HG03280 (cell line): ENCODE measurements around the gene GARIN5A.

ENCODE experiments used
- ATAC-seq: cut with Tn5 transposase; IDR thresholded peaks from one replicate; pipeline ENCODE4 v1.9.1; 2021; ENCODE audit warnings: mild to moderate bottlenecking, moderate library complexity; ENCODE audit not compliant: unreplicated experiment

GARIN5A gene

DNA sequence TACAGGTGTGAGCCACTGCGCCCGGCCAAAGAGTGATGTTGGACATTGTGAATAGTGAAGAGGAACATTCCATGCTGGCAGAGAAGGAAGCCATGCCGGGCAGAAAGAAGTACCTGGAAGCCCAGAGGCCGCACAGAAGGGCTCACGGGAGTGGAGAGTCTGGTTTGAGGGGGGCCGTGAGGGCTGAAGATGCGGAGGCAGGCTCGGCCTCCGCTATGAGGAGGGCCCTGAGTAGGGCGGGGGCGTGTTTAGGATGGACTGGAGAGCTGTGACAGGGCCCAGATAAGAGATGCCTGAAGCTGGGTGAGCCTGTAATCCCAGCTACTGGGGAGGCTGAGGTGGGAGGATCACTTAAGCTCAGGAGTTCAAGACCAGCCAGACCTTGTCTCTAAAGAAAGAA is 32.7 kb upstream of the GARIN5A start:
- no peak for ATAC-seq

DNA sequence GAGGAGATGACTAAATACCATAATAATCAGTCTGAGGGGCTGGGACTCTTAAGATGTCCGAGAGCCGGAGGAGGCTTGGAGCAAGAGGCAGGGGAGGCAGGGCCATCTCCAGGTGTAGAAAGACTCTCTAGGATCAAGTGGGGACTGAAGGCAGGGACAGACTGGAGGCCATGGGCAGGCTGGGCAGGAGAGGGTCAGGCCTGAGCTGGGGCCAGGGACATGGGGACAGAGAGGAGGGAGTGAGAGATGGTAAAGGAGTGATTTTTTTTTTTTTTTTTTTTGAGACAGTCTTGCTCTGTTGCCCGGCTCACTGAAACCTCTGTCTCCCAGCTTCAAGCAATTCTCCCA is 32.2 kb upstream of the GARIN5A start:
- ATAC-seq = no peak

DNA sequence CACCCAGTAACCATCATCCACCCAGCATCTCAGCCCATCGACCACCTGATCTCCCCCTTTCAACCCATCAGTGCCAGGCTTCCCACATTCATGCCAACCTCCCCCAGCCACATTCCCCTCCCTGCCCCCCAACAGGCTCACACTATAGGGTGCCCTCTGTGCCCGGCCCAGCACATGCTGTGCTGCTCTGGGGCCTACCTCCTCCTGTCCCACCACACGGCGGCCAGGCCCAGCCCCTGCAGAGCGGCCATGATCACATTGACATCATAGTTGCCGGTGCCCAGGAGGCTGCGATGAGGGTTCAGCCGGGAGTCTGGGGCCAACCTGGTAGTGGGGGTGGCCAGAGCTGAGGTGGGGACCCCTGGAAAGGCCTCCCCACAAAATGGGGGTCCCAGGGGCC is 30.7 kb upstream of the GARIN5A start:
- ATAC-seq = no peak

DNA sequence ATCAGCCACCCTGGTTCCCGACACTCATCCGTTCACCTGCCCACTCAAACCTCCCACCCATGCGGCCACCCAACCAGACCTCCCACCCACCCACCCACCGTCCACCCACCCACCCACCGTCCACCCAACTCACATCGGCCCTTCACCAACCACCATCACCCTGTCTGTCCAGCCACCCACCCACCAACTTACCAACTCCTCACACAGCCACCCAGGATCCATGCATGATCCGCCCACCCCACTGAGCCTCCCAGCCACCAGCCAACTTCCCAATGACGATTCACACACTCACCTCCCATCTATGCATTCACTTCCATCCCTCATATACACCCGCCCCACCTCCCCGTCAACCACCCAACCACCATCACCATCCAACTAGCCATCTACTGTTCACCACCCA is 30.1 kb upstream of the GARIN5A start:
- no peak for ATAC-seq

DNA sequence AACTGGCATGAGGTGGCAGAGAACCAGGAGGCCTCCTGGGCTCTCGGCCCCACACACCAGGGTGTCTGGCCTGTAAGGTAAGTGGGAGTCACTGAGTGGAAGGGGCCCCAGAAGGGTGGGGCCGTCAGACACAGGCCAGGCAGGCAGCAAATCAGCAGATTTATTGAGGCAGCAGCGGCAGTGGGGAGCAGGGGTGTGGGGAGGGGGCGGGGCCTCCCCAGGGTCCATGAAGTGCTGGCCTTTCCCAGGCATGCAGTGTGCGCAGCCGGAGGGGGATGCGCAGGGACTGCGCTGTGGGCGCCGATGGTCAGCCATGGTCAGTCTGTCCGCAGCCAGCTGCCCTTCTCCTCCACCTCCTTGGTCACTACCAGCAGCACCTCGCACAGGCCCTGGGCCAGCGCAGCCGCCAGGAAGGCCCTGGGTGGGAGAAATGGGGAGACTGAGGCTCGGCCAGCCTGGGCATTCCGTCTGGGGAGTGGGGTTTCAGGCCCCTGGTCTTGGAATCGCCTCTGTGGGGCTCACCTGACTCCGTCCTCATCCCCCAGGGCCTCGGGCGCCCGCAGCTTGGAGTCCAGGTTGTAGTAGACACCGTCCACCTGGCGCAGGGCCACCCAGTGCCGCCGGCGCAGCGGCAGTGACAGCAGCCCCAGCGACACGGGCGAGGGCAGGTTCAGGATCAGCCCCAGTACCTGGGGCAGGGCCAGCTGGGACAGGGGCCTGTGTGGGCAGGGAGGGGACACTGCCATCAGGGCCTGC is 29.4 kb upstream of the GARIN5A start:
- no peak for ATAC-seq

DNA sequence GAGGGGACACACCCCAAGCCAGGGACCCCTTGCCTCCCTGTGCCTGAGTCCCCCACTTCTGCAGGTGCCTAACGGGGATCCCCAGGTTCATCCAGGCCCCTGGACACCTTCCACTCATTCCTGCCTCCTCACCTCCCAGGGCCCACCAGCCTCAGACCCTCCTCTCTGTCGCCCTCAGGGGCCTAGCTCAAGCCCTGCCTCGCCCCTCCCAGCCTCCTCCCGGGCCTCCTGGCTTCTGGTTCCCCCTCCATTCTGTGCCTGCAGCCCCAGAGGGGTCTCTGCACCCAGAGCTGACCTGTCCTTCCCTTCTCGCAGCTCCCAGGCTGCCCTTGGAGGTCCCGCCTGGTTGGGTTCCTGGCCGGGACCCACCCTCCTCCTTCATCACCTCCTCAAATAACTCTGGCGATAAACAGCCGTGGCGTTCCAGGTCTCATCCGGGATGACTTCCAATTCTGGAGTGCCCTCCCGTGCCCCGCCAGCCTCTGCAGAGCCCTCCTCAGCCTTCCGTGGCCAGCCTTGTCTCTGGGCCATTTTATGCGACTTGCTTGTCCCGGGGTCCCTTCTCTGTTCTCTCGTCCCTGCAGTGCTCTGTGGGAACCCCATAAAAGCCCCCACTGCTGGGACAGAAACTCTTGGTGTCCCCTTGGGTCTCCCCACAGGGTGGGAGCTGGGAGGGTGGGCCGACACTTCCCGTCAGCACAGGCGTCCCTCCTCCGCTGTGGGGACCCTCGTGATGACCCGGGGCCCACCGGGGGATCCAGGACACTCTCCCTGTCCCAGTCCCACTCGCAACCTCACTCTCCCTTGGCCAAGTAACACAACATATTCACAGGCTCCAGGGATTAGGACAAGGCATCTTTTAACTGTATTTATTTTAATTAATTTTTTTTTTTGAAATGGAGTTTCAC is 25.2 kb upstream of the GARIN5A start:
- no peak for ATAC-seq

DNA sequence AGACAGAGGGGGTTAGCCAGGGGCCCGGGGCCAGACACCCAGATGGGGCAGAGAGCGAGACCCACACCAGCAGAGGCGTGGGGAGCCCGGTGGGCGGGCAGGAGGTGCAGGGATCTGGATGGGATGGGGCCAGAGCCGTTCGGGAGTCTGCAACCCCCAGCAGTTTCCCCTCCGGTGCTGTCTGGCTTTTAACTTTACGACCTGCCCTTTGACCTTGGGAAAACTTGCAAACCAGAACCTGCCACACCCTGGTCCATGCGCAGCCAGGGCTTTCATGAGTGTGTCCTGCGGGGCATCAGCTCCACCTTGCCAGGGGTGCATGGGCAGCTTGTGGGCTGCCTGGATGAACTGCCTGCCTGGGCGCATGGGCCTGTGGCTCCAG is 24.5 kb upstream of the GARIN5A start:
- ATAC-seq = no peak

DNA sequence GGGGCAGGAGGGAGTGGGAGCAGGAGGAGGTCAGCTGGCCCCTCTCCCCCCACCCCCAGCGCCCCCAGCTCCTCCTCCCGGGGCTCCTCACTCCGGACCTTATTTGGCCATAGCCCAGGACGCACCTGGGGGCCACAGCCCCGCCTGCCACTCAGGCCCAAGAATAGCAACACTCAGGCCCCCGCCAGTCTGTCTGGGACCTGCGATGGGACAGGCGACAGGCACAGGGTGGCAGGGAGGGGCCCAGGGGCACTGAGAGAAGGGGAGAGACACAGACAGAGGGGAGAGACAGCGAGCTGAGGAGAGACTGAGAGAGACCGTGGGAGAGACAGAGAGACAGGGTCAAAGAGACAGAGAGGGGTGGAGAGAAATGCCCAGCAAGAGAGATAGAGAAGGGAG is 24.1 kb upstream of the GARIN5A start:
- ATAC-seq = no peak

DNA sequence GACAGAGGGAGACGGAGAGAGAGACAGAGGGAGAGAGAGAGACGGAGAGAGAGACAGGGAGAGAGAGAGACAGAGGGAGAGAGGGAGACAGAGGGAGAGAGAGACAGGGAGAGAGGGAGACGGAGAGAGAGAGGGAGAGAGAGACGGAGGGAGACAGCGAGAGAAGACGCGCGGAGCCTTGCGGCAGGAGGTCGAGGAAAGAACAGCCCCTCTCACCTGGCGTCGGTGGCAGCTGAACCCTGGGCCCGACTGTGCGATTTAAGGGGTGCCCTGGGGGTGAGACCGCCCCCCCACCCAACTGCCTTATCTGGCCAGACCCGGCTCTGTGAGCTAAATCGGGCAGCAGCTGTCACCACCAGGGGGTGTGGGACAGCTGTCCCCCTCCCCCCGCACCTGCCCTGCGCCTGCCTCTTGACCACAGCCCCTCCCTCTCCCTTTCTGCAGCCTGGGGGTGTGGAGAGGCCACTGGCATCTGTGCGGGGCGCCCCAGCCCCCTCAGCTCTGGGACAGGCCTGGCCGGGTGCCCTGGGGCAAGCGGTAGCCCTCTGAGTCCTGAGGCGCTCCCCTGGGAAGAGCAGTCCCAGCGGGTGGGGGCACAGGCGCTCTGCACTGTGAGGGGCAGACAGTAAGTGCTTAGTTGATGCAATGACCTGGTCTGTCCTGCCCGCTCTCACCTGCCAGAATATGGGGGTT is 23.6 kb upstream of the GARIN5A start:
- no peak for ATAC-seq

DNA sequence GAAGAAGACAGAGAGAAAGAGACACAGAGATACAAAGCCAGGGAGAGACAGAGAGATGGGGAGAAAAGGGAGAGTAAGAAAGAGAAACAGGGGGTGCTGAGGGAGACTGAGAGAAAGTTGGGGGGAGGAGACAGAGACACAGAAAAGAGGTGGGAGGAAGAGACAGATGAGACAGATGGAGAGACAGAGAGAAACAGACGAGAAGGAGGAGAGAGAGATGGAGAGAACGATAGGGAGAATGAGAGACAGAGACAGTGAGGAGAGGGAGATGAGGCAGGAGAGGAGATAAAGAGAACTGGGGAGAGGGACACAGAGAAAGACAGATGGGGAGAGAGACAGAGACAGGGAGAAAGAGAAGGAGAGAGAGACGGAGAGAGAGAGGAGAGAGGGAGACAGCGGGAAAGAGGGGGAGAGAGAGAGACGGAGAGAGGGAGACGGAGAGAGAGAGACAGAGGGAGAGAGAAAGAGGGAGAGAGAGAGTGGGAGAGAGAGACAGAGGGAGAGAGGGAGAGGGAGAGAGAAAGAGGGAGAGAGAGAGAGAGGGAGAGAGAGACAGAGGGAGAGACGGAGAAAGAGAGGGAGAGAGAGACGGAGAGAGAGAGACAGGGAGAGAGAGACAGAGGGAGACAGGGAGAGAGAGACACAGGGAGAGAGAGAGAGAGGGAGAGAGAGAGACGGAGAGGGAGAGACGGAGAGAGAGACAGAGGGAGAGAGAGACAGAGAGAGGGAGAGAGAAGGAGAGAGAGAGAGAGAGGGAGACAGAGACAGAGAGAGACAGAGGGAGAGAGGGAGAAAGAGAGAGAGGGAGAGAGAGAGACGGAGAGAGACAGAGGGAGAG is 21.8 kb upstream of the GARIN5A start:
- no peak for ATAC-seq

DNA sequence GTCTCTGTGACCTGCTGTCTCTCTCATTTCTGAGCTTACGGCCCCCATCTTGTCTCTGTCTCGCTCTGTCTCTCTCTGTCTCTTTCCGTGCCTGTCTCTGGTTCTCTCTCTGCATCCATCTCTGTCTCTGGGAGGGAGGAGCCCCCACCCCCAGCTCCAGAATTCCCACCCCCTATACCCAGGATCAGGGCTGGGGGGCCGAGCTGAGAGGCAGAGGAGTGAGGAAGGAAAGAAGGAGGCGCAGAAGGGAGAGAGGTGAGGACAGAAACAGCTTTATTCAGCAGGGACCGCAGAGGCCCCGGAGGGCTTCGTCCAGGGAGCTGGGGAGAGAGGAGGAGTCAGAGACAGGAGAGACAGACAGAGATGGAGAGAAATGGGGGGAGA is 20.4 kb upstream of the GARIN5A start:
- no peak for ATAC-seq

DNA sequence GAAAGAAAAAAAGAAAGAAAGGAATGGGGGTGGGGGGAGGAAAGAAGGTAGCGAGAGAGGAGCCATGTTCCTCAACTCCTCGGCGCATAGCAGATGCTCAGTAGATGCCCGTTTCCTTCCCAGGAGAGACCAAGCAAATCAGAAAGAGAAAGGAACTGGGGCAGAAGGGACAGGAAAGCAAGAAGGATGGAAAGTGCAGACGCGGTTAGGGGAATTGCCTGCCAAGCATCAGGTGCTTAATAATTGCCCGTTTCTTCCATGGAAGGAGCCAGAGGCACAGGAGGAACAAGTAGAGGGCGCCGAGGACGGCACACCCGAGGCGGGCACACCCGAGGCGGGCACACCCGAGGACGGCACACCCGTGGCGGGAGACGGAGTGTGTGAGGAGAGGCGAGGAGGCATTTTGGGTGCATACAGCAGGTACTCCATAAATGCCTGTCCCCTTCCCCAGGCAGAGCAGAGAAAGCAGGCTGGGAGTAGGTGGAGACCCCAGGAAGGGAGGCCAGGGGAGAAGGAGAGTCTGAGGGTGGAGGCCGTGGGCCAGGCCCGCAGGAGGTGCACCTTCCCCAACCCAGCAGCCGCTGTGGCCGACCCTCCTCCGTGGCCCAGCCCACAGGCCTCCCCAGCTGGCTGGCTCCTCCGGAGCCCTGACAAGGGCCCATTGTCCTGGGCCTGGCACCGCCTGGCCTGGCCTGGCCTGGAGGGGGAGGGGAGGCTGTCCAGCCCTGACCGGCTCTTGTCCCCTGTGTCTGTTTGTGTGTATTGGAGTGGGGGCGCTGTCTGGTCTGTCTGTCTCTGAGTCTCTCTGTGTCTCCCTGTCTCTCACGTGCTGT is 19.8 kb upstream of the GARIN5A start:
- no peak for ATAC-seq

DNA sequence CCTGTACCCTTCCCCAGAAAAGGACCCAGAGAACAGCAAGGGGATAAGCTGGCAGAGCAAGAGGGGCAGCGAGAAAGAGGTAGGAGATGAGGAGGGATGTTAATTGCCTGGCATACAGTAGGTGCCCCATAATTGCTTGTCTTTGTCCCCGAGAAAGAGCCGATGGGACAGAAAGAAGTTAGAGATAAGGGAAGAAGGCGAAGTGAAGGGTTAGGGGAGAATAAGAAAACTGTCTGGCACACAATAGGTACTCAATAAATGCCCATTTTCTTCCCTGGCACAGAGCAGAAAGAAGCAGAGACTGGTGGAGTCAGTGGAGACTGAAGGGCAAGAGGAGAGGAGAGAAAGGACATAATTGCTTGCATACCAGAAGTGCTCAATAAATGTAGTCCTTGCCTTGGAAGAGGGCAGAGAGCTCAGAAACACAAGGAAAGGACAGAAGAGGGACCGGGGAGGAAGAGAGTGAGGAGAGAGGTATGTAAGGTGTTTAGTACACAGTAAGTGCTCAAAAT is 18.4 kb upstream of the GARIN5A start:
- ATAC-seq = no peak

DNA sequence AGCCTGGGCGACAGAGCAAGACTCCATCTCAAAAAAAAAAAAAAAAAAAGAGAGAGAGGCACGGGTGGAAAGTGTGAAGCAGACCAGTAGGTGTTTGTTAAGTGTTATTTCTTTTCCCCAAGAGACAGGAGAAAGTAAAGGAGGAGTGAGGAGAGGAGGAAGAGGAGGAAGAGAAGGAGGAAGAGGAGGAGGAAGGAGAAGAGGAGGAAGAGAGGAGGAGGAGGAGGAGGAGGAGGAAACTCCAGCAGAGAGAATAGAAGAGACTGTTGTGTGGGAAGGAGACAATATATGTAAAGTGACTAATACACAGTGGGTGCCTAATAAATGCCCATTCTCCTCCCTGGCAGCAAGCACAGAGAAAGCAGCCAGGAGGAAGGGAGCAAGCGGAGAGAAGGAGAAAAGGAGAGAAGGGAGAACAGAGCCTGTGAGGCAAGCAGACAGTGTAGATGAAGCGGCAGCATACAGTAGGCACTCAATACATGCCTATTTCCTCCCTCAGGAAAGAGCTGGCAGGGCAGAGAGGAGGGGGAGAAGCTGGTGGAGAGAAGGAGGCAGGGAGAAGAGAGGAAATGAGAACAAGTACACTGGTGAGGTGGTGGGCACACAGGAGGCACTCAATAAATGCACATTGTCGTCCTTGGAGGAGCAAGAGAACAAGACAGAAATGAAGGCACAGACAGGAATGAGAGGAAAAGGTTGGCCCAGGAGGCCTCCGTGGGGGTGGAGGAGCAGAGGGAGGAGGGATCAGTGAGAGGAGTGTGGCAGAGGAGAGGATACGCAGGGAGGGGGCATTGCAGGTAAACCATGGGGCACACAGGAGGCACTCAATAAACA is 17.8 kb upstream of the GARIN5A start:
- ATAC-seq = no peak

DNA sequence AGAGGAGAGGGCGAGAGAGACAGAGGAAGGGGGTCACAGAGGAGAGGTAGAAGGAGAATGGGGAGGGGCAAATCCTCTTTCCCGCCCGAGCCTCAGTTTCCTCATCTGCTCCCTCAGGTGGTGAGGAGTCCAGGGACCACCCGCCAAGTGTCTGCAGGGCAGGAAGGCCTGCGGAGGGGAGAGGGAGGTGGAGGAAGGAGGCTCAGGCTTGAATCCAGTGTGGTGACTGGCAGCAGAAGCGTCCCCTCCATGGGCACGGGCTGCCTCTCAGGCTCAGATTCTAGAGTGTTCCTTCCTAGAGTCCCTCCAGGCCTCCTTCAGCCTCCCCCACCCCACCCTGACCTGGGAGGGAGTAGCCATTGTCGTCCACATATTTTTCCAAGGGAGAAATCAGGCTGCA is 16.5 kb upstream of the GARIN5A start:
- no peak for ATAC-seq

DNA sequence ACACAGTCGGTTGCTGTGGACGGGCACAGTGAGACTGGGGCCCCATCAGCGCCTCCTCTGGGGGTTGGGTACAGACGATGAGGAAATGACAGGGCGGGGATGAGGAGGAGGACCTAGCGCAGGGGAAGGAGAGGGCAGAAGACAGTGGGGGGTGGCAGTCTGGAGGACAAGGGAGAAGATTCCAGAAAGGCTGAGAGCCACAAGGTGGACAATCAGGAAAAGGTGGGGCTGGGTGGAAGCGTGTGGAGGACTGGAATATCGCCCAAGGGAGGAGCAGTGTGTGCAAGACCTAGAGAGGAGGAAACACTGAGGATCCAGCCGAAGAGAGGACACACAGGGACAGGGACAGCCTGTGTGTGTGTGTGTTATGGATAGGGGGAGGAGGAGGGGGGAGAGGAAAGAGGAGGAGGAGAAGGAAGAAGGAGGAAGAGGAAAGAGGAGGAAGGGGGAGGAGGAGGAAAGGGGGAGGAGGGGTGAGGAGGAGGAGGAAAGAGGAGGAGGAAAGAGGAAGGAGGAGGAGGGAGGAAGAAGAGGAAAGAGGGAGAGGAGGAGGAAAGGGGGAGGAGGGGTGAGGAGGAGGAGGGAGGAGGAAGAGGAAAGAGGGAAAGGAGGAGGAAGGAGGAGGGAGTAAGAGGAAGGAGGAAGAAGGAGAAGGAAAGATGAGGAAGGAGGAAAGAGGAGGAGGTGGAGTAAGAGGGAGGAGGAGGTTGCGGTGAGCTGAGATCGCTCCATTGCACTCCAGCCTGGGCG is 15.8 kb upstream of the GARIN5A start:
- no peak for ATAC-seq

DNA sequence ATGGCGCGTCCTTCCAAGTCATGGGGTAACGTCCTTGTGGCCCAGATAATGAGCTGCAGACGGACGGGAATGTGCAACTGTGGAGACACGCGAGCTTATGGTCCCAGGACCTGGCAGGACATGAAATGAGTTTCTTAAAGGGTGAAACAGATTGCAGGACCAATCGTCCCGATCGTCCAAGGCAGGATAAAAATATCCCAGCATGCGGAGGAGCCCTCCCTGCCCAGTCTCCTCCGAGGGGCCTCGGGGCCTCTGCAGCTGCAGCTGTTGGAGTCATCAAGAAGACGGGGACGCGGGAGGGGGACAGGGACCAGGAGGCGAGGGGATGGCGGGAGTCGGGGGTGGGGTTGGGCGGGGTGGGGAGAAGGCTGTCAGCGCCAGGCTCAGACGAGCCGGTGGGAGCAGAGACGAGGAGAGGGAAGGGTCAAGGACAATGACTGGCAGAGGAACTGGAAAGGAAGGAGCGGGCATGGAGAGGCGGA is 14.4 kb upstream of the GARIN5A start:
- no peak for ATAC-seq

DNA sequence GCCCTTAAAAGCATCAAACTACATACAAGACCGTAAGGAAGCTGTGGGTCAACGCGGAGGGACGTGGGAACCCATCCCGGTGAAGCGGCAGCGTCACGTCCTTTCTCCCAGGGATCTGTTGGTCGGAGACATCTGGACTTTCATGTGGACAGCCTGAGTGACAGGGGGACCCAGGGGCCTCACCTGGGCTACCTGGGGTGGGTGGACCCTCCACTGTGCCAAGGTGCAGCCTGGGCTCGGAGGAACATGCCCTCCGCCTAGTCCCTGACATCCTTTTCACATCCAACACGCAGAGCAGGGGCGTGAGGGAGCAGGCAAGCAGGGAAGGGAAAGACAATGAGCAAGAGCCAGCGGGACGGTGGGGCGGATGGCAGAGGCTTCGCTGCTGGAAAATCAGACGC is 13.8 kb upstream of the GARIN5A start:
- no peak for ATAC-seq
